ES-I3 (cell line): Measurements from ENCODE around the gene GRK5.
"Not testable (repeated sequence)": the region's sequence is repeated elsewhere in the genome, so short reads cannot be mapped to it uniquely, and the experiment has no call there.

Experiments used
- H3K36me3 ChIP-seq: 2 replicates; pipeline ENCODE4 v1.6.1; 2013; ENCODE audit warnings: mild to moderate bottlenecking, low read length, control low read depth, moderate library complexity; ENCODE audit not compliant: insufficient read depth
- H3K4me1 ChIP-seq: 2 replicates; pipeline ENCODE4 v1.6.1; 2013; ENCODE audit warnings: mild to moderate bottlenecking, control low read depth, low read length; ENCODE audit not compliant: insufficient read depth
- H3K9ac ChIP-seq: 2 replicates; pipeline ENCODE4 v1.6.1; 2013; ENCODE audit warnings: low read depth, mild to moderate bottlenecking, low read length, moderate library complexity
- H3K9me3 ChIP-seq: 2 replicates; pipeline ENCODE4 v1.6.1; 2013; ENCODE audit warnings: mild to moderate bottlenecking, low read length, moderate library complexity; ENCODE audit not compliant: control insufficient read depth, insufficient read depth

Gene GRK5

DNA sequence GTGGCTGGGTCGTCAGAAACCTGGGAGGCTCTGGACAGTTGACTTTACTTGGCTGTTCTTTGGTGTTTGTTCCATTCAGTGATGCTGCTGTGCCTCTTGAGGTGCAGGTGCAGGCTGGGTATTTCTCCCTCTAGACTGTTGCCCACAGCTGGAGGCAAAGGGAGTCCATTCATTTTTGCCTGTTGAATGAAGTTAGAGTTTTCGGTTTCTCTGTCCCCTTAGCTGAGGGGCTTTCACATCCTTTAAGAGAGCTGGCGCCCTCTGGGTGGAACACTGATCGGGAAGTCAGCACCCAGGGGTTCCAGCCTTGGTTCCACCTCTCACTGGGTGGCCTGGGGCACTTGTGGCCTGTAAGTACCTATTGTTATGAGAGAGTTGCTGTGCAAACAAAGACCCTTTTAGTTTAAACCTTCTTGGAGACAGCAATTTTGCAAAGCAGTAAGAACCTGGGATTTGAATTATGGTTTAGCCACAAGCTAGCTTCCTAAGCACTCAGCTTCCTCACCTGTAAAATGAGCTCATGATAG, 67.2 kb downstream of the GRK5 start:
- Histone ChIP-seq H3K9me3 (no peaks in the 10 kb centered on the region), H3K4me1 (peaks cover 6% of the 10 kb centered on the region), H3K36me3 (no peaks in the 10 kb centered on the region; the same call in 1 of the 2 replicates), H3K9ac (no peak overlapping the region)

DNA sequence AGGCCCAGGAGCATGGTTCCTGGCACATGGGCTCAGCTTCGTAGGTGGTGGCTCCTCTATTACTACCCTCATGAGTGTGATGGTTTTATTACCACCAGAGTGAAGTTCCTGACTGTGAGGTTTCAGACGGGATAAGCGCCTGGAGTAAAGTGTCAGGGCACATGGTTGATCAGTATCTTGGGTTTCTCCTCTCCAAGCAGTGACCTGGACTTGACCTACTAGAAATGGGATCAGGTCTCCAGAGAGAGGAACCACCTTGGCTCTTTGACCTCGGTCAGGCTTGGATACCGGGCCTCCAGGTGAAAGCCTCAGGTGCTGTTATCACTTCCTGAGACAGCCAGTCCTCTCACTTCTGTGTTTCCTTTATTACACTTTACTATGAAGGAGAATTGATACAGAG, 67.7 kb downstream of the GRK5 start:
- H3K9ac ChIP-seq, result no peak overlapping the region
- peaks cover 6% of the 10 kb centered on the region for H3K4me1 ChIP-seq
- H3K9me3 ChIP-seq, result no peaks in the 10 kb centered on the region; the same call in 1 of the 2 replicates
- no peaks in the 10 kb centered on the region; the same call in 1 of the 2 replicates for H3K36me3 ChIP-seq

DNA sequence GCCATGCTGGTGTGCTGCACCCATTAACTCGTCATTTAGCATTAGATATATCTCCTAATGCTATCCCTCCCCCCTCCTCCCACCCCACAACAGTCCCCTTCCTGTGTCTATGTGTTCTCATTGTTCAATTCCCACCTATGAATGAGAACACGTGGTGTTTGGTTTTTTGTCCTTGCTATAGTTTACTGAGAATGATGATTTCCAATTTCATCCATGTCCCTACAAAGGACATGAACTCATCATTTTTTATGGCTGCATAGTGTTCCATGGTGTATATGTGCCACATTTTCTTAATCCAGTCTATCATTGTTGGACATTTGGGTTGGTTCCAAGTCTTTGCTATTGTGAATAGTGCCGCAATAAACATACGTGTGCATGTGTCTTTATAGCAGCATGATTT, 68.8 kb downstream of the GRK5 start:
- not testable (repeated sequence) for H3K4me1 ChIP-seq, H3K9ac ChIP-seq, H3K9me3 ChIP-seq, H3K36me3 ChIP-seq

DNA sequence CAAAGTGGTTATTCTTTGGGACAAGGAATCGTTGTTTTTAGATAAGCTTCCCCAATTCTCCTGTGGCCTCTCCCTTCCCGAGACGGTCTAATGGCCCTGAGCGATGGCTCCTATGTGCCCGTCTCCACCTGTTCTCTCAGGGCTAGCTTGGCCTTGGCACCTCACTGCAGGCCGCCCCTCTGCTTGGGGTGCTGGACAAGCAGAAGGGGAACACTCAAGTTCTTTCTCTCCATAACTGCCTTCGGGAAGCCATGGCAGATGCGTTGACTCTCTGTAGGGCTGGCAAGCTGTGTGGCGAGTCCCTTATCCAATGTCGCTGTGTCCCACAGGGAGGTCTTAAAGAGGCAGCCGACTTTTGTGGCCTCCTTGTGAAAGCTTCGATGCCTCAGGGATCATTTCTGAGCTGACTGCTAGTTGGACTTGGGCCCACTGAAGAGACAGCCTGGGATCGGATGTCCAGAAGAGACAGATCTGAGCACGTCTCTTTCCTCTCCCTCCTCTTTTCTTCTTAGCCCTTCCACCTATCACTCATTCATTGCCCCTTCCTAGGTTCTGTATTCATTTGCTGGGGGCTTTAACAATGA, 70.8 kb downstream of the GRK5 start:
- H3K36me3 ChIP-seq, result no peaks in the 10 kb centered on the region; the same call in 1 of the 2 replicates
- H3K4me1 ChIP-seq, result peaks cover 6% of the 10 kb centered on the region
- no peak overlapping the region for H3K9ac ChIP-seq
- H3K9me3 ChIP-seq, result no peaks in the 10 kb centered on the region; the same call in 1 of the 2 replicates

DNA sequence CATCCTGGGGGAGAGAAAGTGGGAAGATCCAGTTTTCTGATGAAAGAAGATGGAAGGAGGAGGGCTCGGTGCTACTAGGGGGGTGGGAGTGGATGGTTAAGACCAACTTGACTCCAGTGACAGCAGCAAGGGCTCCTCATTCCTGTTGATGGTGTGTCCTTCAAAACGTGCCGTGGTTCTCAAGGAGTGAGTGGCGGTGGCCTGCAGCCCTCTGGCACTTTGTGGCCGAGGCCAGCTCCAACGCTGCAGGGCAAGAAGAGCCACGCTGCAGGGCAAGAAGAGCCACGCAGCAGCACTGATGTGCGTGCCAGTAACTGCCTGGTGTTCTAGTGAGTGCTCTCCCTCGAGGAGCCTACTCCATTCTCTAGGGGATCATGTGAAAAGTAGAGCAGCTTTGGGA, 72.1 kb downstream of the GRK5 start:
- Histone ChIP-seq H3K4me1 (peaks cover 6% of the 10 kb centered on the region), H3K9ac (no peak overlapping the region), H3K9me3 (no peaks in the 10 kb centered on the region; the same call in 1 of the 2 replicates), H3K36me3 (no peaks in the 10 kb centered on the region; the same call in 1 of the 2 replicates)

DNA sequence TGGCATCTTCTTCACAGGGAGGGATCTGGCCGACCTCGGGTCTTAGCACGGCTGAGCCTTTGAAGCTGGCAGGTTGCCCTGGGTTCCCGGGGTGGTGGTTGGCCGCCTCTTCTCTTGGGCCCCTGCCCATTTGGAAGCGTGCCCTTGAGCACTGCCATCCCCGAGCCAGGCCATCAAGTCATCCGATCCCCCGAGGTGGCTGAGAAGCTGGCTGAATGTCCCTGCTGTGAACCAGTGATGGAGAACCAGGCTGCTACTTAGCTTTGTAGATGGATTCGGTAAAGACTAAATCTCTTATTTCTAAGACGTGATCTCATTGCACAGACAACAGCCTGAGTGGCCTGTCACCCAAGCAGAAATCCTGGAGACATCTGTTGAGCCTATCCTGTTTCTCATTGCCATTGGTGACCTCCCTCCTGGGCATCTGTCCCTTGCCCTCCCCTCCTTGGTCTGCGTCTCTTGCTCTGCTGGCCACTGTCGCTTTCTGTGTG, 74.3 kb downstream of the GRK5 start:
- Histone ChIP-seq H3K9ac (no peak overlapping the region), H3K9me3 (no peaks in the 10 kb centered on the region; the same call in 1 of the 2 replicates), H3K4me1 (no peaks in the 10 kb centered on the region), H3K36me3 (no peaks in the 10 kb centered on the region; the same call in 1 of the 2 replicates)

DNA sequence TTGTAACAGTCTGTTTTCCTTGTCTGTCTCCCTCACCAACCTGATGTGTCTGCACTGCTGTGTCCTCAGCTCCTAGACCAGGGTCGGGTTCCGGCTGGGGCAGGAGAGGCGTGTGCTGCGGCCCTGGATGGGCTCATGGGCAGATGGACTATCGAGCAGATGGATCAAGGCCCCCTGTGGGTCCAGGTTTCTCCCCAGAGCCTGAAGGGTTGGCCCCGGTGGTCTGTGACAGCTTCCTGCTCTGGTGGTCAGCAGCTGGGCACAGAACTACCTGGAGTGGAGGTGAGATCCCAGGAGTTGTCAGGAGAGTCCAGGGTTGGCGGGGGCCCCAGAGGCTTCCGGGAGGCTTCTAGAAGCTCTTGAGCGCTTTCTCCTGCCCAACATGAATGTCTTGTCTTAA, 75.1 kb downstream of the GRK5 start:
- Histone ChIP-seq H3K4me1 (no peaks in the 10 kb centered on the region), H3K9ac (no peak overlapping the region), H3K9me3 (no peaks in the 10 kb centered on the region; the same call in 1 of the 2 replicates), H3K36me3 (no peaks in the 10 kb centered on the region; the same call in 1 of the 2 replicates)

DNA sequence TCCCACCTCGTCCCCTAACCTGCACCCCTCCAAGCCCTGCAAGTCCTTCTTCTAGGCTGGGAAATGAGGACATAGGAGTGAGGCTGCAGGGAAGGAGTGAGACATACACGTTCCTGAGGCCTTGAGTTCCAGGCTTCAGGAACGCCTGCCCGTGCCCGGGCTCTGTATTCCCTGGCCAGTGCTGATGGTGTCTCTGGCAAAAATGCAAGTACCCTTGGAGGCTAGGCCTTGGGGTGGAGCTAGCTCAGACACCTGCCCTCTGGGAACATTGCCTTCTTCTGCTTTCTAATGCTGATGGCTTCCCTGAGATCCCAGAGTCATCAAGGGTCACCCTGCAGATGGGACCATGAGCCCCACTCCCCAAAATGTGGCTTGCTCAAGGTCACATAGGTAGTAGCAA, 76.0 kb downstream of the GRK5 start:
- Histone ChIP-seq H3K36me3 (no peaks in the 10 kb centered on the region), H3K4me1 (no peaks in the 10 kb centered on the region), H3K9ac (no peak overlapping the region)

DNA sequence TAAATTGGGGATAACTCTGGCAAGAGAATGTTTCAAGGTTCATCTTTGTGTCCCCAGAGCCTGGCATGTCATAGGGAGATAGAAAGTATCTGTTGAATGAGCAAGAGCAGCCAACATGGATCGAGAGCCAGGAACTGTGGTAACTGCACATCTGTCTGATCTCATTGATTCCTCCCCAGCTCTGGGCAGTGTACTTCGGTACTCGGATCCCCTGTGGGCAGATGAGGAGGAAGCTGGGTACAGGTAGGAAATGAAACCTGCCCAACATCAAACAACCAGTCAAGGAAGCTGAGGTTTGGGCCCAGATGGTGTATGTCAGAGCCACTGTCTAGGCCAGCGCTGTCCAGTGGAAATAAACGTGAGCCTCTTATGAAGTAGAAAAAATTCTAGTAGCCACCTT, 76.4 kb downstream of the GRK5 start:
- no peaks in the 10 kb centered on the region for H3K36me3 ChIP-seq
- H3K9me3 ChIP-seq, result no peaks in the 10 kb centered on the region; the same call in 1 of the 2 replicates
- H3K4me1 ChIP-seq, result 0 out of 2 replicates have a peak, but pooled peaks cover 3% of the 10 kb centered on the region
- H3K9ac ChIP-seq, result no peak overlapping the region

More for the DNA sequence above, 76.0 kb downstream of the GRK5 start:
- no peaks in the 10 kb centered on the region; the same call in 1 of the 2 replicates for H3K9me3 ChIP-seq

DNA sequence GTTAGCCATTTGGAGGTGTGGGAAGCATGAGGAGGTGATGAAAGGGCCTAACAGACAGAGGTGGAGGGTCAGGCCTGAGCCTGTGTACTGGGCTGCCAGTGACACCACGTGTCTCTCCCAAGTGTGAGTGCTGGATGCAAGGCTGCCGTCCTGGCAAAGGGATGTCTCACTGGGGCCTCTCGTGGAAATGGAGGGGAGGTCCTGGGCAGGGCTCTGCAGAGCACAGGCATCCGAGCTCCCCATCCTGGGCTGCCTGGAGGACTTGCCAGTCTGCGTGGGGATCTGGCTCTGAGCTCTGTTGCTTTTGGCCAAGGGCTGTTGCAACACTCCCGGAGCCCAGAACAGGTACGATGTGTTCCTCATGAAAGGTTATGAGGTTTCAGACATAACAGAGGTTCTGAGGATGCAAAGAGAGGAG, 77.3 kb downstream of the GRK5 start:
- Histone ChIP-seq H3K9me3 (no peaks in the 10 kb centered on the region; the same call in 1 of the 2 replicates), H3K4me1 (peaks cover 10% of the 10 kb centered on the region; the same call in 1 of the 2 replicates), H3K9ac (no peak overlapping the region), H3K36me3 (no peaks in the 10 kb centered on the region)

DNA sequence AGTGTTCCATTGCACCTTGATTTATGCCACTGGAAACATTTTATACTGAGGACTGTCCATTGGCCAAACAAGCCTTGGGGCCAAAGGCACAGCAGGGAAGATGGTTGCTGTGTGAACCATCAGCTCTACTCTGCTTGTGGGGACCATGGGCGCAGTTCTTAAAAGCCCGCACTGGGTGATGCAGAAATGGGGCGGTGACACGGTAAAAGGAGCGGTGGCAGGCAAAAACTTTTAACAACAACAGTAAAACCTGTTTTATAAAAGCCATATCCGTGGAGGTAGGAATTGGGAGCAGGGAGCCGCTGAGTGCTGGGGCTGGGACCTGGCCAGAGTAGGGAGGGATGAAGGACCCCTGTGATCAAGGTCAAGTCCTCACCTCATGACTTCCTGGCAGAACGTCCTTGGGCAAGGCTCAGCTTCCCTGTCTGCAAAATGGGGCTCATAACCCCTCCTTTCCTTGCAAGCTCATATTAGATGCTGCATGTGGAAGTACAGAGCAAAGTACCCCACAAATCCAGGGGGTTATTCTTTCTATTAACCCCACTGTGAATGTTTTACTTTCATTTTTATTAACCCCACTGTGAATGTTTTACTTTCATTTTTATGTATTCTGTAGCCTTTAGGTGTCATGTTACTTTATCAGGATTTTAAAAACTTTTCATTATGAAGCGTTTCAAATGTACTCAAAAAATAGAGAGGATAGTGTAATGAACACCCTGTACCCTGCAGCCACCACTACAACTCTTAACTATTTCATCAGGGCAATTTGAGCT, 78.3 kb downstream of the GRK5 start:
- Histone ChIP-seq H3K4me1 (peaks cover 10% of the 10 kb centered on the region; the same call in 1 of the 2 replicates), H3K9me3 (no peaks in the 10 kb centered on the region), H3K9ac (no peak overlapping the region), H3K36me3 (no peaks in the 10 kb centered on the region)

DNA sequence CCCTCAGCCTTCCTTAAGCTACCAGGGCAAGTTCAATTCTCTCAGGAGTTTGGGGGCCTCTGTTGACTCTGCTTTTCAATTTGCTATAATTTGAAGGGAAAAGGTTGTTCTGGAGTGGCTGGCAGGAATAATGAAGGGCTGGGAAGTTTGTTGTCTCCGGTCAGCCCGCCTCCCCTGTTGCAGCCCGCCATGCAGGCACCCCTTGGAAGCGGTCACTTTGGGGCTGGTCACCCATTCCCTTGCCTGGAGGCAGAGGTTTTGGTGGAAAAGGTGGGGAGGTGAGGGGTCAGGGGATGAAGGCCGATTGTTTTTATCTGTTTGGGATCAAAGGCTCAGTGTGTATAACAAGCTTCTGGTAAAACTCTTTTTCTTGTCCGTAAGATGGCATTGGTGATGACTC, 79.1 kb downstream of the GRK5 start:
- Histone ChIP-seq H3K4me1 (peaks cover 10% of the 10 kb centered on the region; the same call in 1 of the 2 replicates), H3K36me3 (no peaks in the 10 kb centered on the region), H3K9me3 (no peaks in the 10 kb centered on the region), H3K9ac (no peak overlapping the region)

DNA sequence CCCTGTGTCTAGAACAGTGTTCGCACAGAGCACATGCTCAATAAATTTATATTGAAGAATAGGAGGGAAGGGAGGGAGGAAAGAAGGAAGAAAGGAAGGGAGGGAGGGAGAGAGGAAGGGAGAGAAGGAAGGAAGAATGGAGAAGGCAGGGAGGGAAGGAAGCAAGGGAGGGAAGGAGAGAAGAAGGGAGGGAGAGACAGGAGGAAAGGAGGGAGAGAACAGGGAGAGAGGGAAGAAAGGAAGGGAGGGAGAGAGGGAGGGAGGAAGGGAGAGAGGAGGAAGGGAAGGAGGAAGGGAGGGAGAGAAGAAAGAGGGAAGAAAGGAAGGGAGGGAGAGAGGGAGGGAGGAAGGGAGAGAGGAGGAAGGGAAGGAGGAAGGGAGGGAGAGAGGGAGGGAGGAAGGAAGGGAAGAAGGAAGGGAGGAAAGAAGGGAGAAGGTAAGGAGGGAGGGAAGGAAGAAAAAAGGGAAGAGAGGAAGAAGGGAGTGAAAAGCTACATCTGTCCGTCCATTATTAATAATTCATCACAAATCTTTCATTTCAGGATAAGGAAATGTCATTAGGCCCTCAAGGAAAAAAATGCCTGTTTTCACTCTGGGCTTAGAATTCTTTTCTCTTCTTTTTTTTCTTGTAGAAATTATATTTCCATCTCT, 79.7 kb downstream of the GRK5 start:
- Histone ChIP-seq H3K4me1 (peaks cover 10% of the 10 kb centered on the region; the same call in 1 of the 2 replicates), H3K9ac (no peak overlapping the region), H3K36me3 (no peaks in the 10 kb centered on the region), H3K9me3 (no peaks in the 10 kb centered on the region)

DNA sequence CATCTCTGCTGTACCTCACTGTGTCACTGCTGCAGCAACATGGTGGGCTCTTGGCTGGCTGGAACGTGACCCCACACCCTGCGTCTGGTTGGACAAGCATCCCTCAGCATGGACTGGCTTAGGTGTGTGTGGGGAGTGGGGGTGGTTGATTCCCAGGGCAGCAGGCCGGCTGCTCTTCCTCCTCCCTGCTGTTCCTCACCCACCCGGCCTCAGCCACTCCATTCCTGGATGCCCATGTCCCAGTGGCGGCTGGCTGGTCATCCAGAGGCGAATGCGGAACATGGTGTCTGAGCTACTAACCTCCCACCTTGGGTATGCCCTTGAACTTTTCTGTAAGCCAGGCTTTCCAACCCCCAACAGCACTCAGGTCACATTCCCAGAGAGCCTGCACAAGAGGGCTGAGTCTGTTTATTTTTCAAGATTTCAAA, 81.2 kb downstream of the GRK5 start:
- no peaks in the 10 kb centered on the region for H3K36me3 ChIP-seq
- H3K4me1 ChIP-seq, result peaks cover 10% of the 10 kb centered on the region; the same call in 1 of the 2 replicates
- no peaks in the 10 kb centered on the region for H3K9me3 ChIP-seq
- no peak overlapping the region for H3K9ac ChIP-seq
